Measurements from ENCODE around the gene TEFM.

Gene TEFM

DNA sequence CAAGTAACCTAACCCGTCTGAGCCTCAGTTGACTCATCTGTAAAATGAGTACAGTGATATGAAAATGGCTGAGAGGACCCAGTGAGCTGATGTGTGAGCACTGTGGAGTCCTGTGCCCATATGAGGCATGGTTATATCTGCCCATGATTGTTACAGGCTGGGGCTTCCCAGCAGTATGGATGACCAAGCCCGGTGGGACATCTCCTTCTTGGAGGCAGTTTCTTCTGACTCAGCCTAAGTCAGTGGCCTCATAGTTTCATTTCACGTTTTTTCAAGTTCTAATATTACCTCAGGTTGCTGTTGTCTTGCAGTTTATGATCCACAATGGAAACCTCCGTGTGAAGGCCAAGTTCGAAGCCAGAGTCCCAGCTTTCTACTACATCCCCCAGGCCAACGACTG is 20.5 kb upstream of the TEFM start:
- H3K27ac ChIP-seq (replicated peaks; ENCODE audit: low read length) = no peak overlapping the region
- H2BK5ac ChIP-seq (ENCODE audit: low read length) = no peak overlapping the region
- no peak overlapping the region for H3K4me3 ChIP-seq (ENCODE audit: low read length in 2 of 2)
- no peak overlapping the region for H3K23ac ChIP-seq (ENCODE audit: low read depth, low read length, poor library complexity)
- peaks cover 0 to 2% of the 10 kb centered on the region in 2 donors for H3K9me3 ChIP-seq (replicated peaks in 1 of 2; ENCODE audit: control insufficient read depth in 2 of 2, insufficient read depth in 1 of 2, low read depth in 1 of 2, low read length in 2 of 2)
- H4K8ac ChIP-seq (ENCODE audit: low read depth, low read length) = no peak overlapping the region
- H3K4me1 ChIP-seq (ENCODE audit: control insufficient read depth in 2 of 2, insufficient read depth in 1 of 2, low read depth in 1 of 2, low read length in 2 of 2) = peaks cover 0 to 3% of the 10 kb centered on the region in 2 donors
- no peak overlapping the region for H2BK12ac ChIP-seq (ENCODE audit: low read length)
- no peak overlapping the region for H3K4ac ChIP-seq (ENCODE audit: low read length)
- no peaks in the 10 kb centered on the region for H3K36me3 ChIP-seq (replicated peaks in 1 of 2; ENCODE audit: control insufficient read depth in 2 of 2, insufficient read depth in 2 of 2, low read length in 2 of 2)
- H3K9ac ChIP-seq (ENCODE audit: low read depth, low read length, poor library complexity) = no peak overlapping the region
- H2BK120ac ChIP-seq (ENCODE audit: low read depth, low read length) = no peak overlapping the region
- no peaks in the 10 kb centered on the region for H3K79me1 ChIP-seq (ENCODE audit: low read depth, low read length)
- DNase-seq (ENCODE audit: low spot score) = no peak
- no peak overlapping the region for H3K4me2 ChIP-seq (ENCODE audit: insufficient read depth, low read length, poor library complexity, severe bottlenecking)
- H4K91ac ChIP-seq (ENCODE audit: low read depth, low read length, poor library complexity) = no peak overlapping the region
- no peak overlapping the region for H2BK15ac ChIP-seq (ENCODE audit: low read length)
- no peak overlapping the region for H3K14ac ChIP-seq (ENCODE audit: low read length)
- H2AFZ ChIP-seq (ENCODE audit: low read length) = no peak overlapping the region
- WGBS, 2 donors (ENCODE audit: extremely low coverage in 2 of 2, insufficient read length in 2 of 2, insufficient replicate concordance in 1 of 2) = no CpG with 5 or more reads among the region's 6 CpGs
- H3K18ac ChIP-seq (ENCODE audit: low read length) = no peak overlapping the region
- peaks cover 9 to 63% (median 25%) of the 10 kb centered on the region in 3 experiments for H3K27me3 ChIP-seq (ENCODE audit: control insufficient read depth in 3 of 3, insufficient read depth in 3 of 3, low read depth in 1 of 3, low read length in 3 of 3)
- H2AK5ac ChIP-seq (ENCODE audit: low read depth, low read length) = no peak overlapping the region

DNA sequence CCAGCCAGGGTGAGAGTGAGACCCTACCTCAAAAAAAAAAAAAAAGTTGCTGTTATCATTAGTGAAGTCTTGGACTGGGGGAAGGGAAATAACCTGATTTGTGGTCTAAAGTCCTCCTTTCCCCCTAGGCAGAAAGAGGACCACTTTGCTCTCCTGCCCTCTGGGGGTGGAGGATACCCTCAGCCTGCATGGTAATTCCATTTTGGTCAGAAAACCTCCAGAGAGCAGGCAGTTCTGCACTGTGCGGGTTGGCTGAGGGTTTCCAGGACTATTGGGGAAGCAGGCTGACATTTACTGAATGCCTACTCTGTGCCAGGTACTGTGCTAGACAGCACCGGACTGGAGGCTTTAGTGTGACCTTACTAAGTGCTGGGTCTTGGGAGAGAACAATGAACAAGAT is 18.3 kb upstream of the TEFM start:
- Histone ChIP-seq H3K4me3 (ENCODE audit: low read length in 2 of 2) (no peak overlapping the region), H3K9me3 (replicated peaks in 1 of 2; ENCODE audit: control insufficient read depth in 2 of 2, insufficient read depth in 1 of 2, low read depth in 1 of 2, low read length in 2 of 2) (peaks cover 0 to 2% of the 10 kb centered on the region in 2 donors), H3K4ac (ENCODE audit: low read length) (no peak overlapping the region), H2BK5ac (ENCODE audit: low read length) (no peak overlapping the region), H3K36me3 (replicated peaks in 1 of 2; ENCODE audit: control insufficient read depth in 2 of 2, insufficient read depth in 2 of 2, low read length in 2 of 2) (no peaks in the 10 kb centered on the region), H2AK5ac (ENCODE audit: low read depth, low read length) (no peak overlapping the region), H3K27ac (replicated peaks; ENCODE audit: low read length) (no peak overlapping the region), H3K18ac (ENCODE audit: low read length) (no peak overlapping the region), H3K4me1 (ENCODE audit: control insufficient read depth in 2 of 2, insufficient read depth in 1 of 2, low read depth in 1 of 2, low read length in 2 of 2) (peaks cover 5 to 6% of the 10 kb centered on the region in 2 donors), H2AFZ (ENCODE audit: low read length) (no peak overlapping the region), H3K27me3 (ENCODE audit: control insufficient read depth in 3 of 3, insufficient read depth in 3 of 3, low read depth in 1 of 3, low read length in 3 of 3) (peaks cover 9 to 71% (median 32%) of the 10 kb centered on the region in 3 experiments), H3K23ac (ENCODE audit: low read depth, low read length, poor library complexity) (no peak overlapping the region), H2BK120ac (ENCODE audit: low read depth, low read length) (no peak overlapping the region), H4K8ac (ENCODE audit: low read depth, low read length) (no peak overlapping the region), H2BK12ac (ENCODE audit: low read length) (no peak overlapping the region), H3K9ac (ENCODE audit: low read depth, low read length, poor library complexity) (no peak overlapping the region), H3K4me2 (ENCODE audit: insufficient read depth, low read length, poor library complexity, severe bottlenecking) (no peak overlapping the region), H4K91ac (ENCODE audit: low read depth, low read length, poor library complexity) (no peak overlapping the region), H3K14ac (ENCODE audit: low read length) (no peak overlapping the region), H3K79me1 (ENCODE audit: low read depth, low read length) (no peaks in the 10 kb centered on the region), H2BK15ac (ENCODE audit: low read length) (no peak overlapping the region)
- no CpG with 5 or more reads among the region's 2 CpGs for WGBS, 2 donors (ENCODE audit: extremely low coverage in 2 of 2, insufficient read length in 2 of 2, insufficient replicate concordance in 1 of 2)
- no peak for DNase-seq (ENCODE audit: low spot score)

DNA sequence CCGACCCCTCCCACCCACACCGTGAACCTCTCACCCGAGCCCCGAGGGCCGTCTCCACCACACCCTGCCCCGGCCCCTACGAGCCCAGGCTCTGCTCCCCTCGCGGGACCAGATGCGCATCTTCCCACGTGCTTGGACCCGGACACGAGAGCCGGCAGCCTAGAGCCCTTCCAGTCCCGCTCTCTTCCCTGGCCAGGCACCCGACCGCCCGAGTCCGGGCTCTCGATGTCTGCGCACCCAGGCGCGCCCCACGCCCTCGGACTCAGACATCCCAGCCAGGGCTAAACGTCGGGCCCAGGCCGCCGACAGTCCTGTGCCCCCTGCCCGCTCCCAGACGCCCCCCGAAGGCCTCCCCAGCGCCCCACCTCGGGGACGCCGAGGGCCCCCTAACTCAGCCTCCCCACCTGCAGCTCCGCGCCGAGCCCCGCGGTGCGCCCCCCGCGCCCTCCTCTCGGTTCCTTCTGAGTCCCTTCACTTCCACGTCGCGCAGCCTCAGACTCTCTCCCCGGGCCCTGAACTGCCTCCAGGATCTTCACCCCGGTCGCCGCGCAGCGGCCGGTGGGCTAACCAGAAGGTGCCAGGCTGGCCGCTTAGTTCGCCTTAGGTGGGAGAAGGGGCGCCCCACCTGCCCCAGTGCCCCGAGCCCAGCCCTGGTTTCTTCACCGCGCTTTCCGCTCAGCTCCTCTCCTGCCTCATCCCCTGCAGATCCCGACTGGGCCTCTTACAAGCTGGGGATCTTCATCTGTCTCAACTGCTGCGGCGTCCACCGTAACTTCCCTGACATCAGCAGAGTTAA is 16.4 kb upstream of the TEFM start:
- no peaks in the 10 kb centered on the region for H3K79me1 ChIP-seq (ENCODE audit: low read depth, low read length)
- H3K27me3 ChIP-seq (ENCODE audit: control insufficient read depth in 3 of 3, insufficient read depth in 3 of 3, low read depth in 1 of 3, low read length in 3 of 3) = peaks cover 9 to 61% (median 32%) of the 10 kb centered on the region in 3 experiments
- no peaks in the 10 kb centered on the region for H3K36me3 ChIP-seq (replicated peaks in 1 of 2; ENCODE audit: control insufficient read depth in 2 of 2, insufficient read depth in 2 of 2, low read length in 2 of 2)
- peaks cover 4 to 5% of the 10 kb centered on the region in 2 donors for H3K4me1 ChIP-seq (ENCODE audit: control insufficient read depth in 2 of 2, insufficient read depth in 1 of 2, low read depth in 1 of 2, low read length in 2 of 2)
- H2AK5ac ChIP-seq (ENCODE audit: low read depth, low read length) = no peak overlapping the region
- H3K4me2 ChIP-seq (ENCODE audit: insufficient read depth, low read length, poor library complexity, severe bottlenecking) = peak overlapping the region; percentile 82
- H4K8ac ChIP-seq (ENCODE audit: low read depth, low read length) = no peak overlapping the region
- peaks cover 0 to 2% of the 10 kb centered on the region in 2 donors for H3K9me3 ChIP-seq (replicated peaks in 1 of 2; ENCODE audit: control insufficient read depth in 2 of 2, insufficient read depth in 1 of 2, low read depth in 1 of 2, low read length in 2 of 2)
- peak overlapping the region; percentile 49 for H2BK15ac ChIP-seq (ENCODE audit: low read length)
- H3K18ac ChIP-seq (ENCODE audit: low read length) = peak overlapping the region; percentile 88
- peak overlapping the region; percentile 28 for H3K14ac ChIP-seq (ENCODE audit: low read length)
- no peak overlapping the region for H3K9ac ChIP-seq (ENCODE audit: low read depth, low read length, poor library complexity)
- peak overlapping the region; percentile 60 for H3K23ac ChIP-seq (ENCODE audit: low read depth, low read length, poor library complexity)
- no peak overlapping the region for H2BK120ac ChIP-seq (ENCODE audit: low read depth, low read length)
- WGBS, 2 donors (ENCODE audit: extremely low coverage in 2 of 2, insufficient read length in 2 of 2, insufficient replicate concordance in 1 of 2) = no CpG with 5 or more reads among the region's 66 CpGs
- H2BK12ac ChIP-seq (ENCODE audit: low read length) = no peak overlapping the region
- no peak for DNase-seq (ENCODE audit: low spot score)
- H2BK5ac ChIP-seq (ENCODE audit: low read length) = peak overlapping the region; percentile 84
- H3K27ac ChIP-seq (replicated peaks; ENCODE audit: low read length) = no peak overlapping the region
- no peak overlapping the region for H3K4ac ChIP-seq (ENCODE audit: low read length)
- peak overlapping the region; percentile 26 to 80 for H3K4me3 ChIP-seq (ENCODE audit: low read length in 2 of 2)
- H2AFZ ChIP-seq (ENCODE audit: low read length) = peak overlapping the region; percentile 89
- no peak overlapping the region for H4K91ac ChIP-seq (ENCODE audit: low read depth, low read length, poor library complexity)

DNA sequence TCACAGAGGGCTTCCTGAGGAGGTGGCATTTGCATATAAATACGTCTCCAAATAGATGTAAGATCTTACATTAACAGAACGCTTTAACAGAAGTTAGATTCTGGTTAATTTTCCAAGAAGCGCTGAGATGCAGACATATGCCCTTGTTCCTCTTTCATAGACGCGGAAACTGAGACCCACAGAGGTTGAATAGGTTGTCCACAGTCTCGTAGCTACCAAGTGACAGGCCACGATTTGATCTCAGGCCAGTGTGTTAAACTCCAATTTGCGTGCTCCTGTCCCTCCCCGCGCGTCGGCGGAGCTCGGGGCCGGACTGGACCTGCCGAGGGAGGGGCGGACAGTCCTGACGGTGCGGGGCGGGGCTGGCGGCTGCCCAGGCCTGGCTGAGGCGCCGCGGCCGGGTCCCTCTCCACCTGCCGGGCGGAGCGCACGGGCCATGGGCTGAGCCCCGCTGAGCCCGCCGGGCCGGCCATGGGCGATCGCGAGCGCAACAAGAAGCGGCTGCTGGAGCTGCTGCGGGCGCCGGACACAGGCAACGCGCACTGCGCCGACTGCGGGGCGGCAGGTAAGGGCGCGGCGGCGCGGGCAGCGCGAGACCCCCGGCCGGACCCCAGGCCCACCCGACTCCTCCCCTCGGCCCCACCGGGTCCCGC is 15.6 kb upstream of the TEFM start, which contains the start of gene ADAP2:
Gene ADAP2 (plus strand): TSS at position 402 of the 653 bp plus-strand sequence. CDS start 70 bp downstream, at position 472.
- Histone ChIP-seq H3K4me2 (ENCODE audit: insufficient read depth, low read length, poor library complexity, severe bottlenecking) (peak within 1 kb of the TSS; percentile 82), H4K91ac (ENCODE audit: low read depth, low read length, poor library complexity) (no peak within 1 kb of the TSS), H3K14ac (ENCODE audit: low read length) (peak within 1 kb of the TSS; percentile 60), H3K27me3 (ENCODE audit: control insufficient read depth in 3 of 3, insufficient read depth in 3 of 3, low read depth in 1 of 3, low read length in 3 of 3) (peaks cover 9 to 58% (median 32%) of the 10 kb centered on the region in 3 experiments), H3K36me3 (replicated peaks in 1 of 2; ENCODE audit: control insufficient read depth in 2 of 2, insufficient read depth in 2 of 2, low read length in 2 of 2) (no peaks in the 10 kb centered on the region), H3K4me1 (ENCODE audit: control insufficient read depth in 2 of 2, insufficient read depth in 1 of 2, low read depth in 1 of 2, low read length in 2 of 2) (peaks cover 4 to 5% of the 10 kb centered on the region in 2 donors), H2BK12ac (ENCODE audit: low read length) (no peak within 1 kb of the TSS), H3K9me3 (replicated peaks in 1 of 2; ENCODE audit: control insufficient read depth in 2 of 2, insufficient read depth in 1 of 2, low read depth in 1 of 2, low read length in 2 of 2) (peaks cover 0 to 2% of the 10 kb centered on the region in 2 donors), H2BK120ac (ENCODE audit: low read depth, low read length) (no peak within 1 kb of the TSS), H3K23ac (ENCODE audit: low read depth, low read length, poor library complexity) (peak within 1 kb of the TSS; percentile 78), H2AK5ac (ENCODE audit: low read depth, low read length) (no peak within 1 kb of the TSS), H2AFZ (ENCODE audit: low read length) (peak within 1 kb of the TSS; percentile 89), H2BK15ac (ENCODE audit: low read length) (peak within 1 kb of the TSS; percentile 49), H3K18ac (ENCODE audit: low read length) (peak within 1 kb of the TSS; percentile 88), H3K9ac (ENCODE audit: low read depth, low read length, poor library complexity) (peak within 1 kb of the TSS; percentile 74), H3K27ac (replicated peaks; ENCODE audit: low read length) (no peak within 1 kb of the TSS), H3K79me1 (ENCODE audit: low read depth, low read length) (no peaks in the 10 kb centered on the region), H2BK5ac (ENCODE audit: low read length) (peak within 1 kb of the TSS; percentile 84), H3K4ac (ENCODE audit: low read length) (no peak within 1 kb of the TSS), H4K8ac (ENCODE audit: low read depth, low read length) (peak within 1 kb of the TSS; percentile 88), H3K4me3 (ENCODE audit: low read length in 2 of 2) (peak within 1 kb of the TSS; percentile 26 to 80)
- DNase-seq (ENCODE audit: low spot score) = no peak
- no CpG with 5 or more reads among the region's 60 CpGs for WGBS, 2 donors (ENCODE audit: extremely low coverage in 2 of 2, insufficient read length in 2 of 2, insufficient replicate concordance in 1 of 2)

Measured in neuronal stem cell (in vitro differentiated cells).